Middle frontal gyrus (tissue), 1 donor: ENCODE results near the gene ITGB4.

Source experiments
- DNase-seq: peaks from one replicate; pipeline ENCODE4 v3.0.0-alpha.2; 2015; ENCODE audit warnings: low spot score; ENCODE audit errors: extremely low spot score

Gene ITGB4

GRCh38 chr17:75731086-75731715 is 9.9 kb downstream of the ITGB4 start:
- DNase-seq, result no peak

- DNase-seq, result no peak
These were observed 10.6 kb downstream of the ITGB4 start for GRCh38 chr17:75731716-75732498.

DNA sequence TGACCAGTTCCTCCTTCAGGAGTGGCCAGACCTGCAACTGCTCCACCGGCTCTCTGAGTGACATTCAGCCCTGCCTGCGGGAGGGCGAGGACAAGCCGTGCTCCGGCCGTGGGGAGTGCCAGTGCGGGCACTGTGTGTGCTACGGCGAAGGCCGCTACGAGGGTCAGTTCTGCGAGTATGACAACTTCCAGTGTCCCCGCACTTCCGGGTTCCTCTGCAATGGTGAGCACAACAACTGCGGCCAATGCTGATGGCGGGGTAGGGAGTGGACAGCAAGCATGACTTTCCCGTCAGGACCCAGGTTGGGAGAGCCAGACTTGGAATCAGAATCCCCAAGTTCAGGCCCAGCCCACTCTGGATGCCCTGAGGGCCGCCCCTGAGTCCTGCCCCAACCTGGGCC is 12.2 kb downstream of the ITGB4 start:
- no peak for DNase-seq

DNA sequence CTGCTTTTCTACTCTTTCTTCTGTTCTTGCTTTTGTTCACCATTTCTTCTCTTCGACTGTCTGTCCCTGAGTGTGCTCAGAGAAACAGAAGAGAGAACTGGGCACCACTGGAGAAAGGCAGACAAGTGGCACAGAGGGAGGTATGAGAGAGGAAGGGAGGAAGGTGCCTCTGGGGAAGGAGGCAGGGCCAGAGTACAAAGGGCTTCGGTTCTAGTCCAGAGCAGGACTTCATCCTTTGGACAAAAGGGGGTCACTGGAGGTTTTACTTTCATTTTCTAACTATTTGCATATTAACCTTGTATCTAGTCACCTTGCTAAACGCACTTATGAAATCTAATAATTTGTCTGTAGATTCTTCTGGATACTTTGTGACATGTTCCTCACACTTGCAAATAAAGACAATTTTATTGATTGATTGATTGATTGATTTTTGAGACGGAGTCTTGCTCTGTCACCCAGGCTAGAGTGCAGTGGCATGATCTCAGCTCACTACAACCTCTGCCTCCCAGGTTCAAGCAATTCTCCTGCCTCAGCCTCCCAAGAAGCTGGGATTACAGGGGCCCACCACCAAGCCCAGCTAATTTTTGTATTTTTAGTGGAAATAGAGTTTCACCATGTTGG is 13.5 kb downstream of the ITGB4 start:
- DNase-seq, result no peak

DNA sequence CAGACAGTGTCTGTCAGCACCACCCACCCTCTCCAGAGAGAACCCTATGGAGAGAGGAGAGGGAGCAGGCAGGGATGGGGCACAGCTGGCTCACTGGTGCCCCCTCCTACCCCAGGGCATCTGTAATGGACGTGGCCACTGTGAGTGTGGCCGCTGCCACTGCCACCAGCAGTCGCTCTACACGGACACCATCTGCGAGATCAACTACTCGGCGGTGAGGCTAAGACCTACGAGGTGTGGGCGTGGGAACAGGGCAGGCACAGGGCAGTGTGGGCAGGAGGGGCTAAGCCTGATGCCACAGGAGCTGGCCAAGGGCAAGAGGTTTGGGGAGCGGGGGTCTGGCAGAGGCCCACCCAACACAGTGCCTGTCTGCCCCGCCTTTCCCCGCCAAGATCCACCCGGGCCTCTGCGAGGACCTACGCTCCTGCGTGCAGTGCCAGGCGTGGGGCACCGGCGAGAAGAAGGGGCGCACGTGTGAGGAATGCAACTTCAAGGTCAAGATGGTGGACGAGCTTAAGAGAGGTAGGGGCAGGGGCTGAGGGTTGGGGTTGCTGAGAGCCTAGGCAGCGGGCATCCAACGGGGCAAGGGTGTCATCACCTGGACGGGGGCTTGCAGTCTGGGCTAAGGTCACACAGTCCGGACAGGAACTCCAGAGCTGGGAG is 15.0 kb downstream of the ITGB4 start:
- no peak for DNase-seq

GRCh38 chr17:75737133-75737962 is 16.1 kb downstream of the ITGB4 start:
- no peak for DNase-seq

DNA sequence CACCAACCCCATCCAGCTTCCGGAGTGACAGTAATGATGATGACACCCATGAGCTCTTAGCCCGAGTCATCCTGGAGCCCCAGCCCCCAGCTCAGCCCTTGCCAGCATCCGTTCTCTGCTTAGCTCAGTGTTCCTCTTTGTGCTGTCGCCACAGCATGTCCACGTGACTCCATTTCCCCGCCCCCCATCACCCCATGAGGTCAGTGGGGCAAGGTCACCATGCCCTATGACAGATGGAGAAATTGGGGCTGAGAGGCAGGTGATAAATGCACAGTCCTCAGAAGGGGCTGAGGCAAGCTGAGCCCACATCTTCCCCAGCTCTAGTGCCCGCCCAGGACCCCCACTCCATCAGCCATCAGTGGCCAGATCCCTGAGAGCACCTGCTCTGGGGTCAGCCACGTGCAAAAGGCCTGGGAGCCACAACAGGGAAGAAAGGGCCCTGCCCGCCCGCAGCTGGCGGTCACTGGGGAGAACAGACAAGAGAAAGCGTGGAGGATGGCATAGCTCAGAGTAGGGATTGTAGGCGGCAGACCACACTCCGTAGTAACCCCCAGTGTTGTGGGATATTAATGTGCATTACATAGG is 17.1 kb downstream of the ITGB4 start:
- no peak for DNase-seq

GRCh38 chr17:75739174-75739573 is 17.9 kb downstream of the ITGB4 start:
- no peak for DNase-seq

GRCh38 chr17:75739801-75740200 is 18.5 kb downstream of the ITGB4 start:
- DNase-seq, result no peak

DNA sequence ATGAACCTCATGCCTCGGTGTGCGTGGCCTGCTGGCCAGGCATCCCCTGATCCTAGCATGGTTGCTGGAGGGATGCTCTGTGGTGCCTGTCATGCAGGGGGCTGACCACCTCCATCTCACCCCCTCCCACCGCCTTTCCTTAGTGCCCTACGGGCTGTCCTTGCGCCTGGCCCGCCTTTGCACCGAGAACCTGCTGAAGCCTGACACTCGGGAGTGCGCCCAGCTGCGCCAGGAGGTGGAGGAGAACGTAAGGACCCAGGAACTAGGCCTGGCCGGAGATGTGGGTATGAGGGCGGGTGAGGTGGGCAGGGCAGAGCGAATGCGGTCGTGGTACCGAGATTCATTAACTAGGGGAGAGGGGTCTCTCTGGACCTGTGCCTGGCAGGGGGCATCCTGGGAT is 19.0 kb downstream of the ITGB4 start:
- no peak for DNase-seq

DNA sequence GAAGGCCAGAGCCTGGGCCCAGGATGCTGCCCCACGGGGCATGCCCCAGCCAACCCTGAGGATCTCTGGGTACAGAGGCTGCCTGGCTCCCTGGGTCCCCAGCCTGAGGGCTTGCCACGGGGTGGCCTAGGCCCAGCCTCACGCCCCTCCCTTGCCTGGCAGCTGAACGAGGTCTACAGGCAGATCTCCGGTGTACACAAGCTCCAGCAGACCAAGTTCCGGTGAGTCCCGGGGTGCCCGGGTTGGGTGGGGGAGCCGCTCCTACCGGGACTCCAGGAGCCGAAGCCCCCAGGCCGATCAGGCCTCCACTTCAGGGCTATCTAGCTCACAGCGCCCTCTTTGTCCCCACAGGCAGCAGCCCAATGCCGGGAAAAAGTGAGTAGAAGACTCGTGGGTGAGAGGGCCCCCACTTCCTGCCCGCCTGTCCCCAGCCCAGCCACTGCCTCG is 19.4 kb downstream of the ITGB4 start:
- DNase-seq, result no peak

DNA sequence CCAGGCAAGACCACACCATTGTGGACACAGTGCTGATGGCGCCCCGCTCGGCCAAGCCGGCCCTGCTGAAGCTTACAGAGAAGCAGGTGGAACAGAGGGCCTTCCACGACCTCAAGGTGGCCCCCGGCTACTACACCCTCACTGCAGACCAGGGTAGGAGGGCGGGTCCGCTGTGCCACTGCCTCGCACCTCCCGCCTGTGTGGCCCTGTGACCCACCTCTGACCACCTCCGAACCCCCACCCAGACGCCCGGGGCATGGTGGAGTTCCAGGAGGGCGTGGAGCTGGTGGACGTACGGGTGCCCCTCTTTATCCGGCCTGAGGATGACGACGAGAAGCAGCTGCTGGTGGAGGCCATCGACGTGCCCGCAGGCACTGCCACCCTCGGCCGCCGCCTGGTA is 21.1 kb downstream of the ITGB4 start:
- DNase-seq, result no peak

DNA sequence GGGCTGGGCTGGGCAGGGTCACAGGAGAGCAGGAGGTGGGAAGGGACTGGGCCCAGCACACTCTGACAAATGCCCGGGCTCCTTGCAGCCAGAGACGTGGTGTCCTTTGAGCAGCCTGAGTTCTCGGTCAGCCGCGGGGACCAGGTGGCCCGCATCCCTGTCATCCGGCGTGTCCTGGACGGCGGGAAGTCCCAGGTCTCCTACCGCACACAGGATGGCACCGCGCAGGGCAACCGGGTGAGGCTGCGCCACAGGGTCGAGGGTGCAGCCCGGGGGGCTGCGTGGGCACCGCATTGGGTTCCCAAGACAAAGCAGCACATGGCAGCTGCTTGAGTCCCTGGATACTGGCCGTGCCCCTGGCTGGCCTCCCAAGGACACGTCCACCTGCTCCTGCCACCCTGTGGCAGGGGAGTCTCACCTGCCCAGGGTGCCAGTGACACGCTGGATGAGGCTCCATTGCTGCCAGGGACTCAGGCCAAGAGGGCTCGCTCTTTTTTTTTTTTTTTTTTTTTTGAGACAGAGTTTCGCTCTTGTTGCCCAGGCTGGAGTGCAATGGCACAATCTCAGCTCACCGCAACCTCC is 22.5 kb downstream of the ITGB4 start:
- DNase-seq, result no peak

GRCh38 chr17:75748706-75749105 is 27.4 kb downstream of the ITGB4 start:
- no peak for DNase-seq

- peak; percentile 40 for DNase-seq
These were observed 28.5 kb downstream of the ITGB4 start for GRCh38 chr17:75749545-75750389.

DNA sequence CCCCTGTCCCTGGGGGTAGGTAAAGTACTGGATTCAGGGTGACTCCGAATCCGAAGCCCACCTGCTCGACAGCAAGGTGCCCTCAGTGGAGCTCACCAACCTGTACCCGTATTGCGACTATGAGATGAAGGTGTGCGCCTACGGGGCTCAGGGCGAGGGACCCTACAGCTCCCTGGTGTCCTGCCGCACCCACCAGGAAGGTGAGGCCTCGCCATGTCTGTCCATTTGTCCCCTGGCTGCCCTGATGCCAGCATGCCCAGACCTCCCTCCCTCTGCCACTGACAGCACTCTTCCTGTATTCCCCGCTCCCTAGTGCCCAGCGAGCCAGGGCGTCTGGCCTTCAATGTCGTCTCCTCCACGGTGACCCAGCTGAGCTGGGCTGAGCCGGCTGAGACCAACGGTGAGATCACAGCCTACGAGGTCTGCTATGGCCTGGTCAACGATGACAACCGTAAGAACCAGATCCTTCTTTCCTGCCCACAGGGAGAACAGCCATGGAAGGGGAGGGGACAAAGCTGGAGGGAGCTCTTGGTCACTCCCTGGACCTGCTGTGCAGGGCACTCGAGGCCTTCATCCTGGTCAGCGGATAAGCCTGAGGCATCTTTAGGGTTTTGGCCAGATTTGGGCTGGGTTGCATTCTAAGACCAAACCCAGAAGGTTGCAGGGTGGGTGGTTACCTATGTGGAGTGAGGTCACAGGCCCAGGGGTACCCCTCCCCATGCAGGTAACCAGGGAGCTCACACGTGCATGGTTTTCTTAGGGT is 29.6 kb downstream of the ITGB4 start:
- no peak for DNase-seq

DNA sequence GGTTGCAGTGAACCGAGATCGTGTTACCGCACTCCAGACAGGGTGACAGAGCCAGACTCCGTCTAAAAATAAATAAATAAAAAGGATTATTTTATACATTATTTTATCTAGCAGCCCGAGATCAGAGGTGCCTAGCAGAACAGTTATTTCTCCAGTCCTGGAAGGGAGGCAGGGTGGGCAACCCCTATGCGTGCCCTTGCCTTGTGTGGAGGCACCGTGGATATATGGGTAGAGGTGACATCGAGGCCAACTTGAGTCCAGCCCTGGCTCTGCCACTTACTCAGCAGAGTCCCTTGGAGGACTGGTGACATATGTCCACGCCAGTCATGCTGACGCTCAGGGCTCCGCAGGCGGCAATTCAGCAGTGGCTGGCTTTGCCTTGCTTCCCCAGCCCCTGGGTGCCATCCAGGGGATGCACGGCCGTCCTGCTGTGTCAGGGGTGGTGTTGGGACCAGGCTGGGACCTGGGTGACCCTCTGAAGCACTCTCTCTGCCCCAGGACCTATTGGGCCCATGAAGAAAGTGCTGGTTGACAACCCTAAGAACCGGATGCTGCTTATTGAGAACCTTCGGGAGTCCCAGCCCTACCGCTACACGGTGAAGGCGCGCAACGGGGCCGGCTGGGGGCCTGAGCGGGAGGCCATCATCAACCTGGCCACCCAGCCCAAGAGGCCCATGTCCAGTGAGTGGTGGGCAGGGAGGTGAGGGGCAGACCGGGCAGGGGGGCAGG is 30.6 kb downstream of the ITGB4 start:
- DNase-seq, result no peak

- no peak for DNase-seq
These were observed 31.1 kb downstream of the ITGB4 start for GRCh38 chr17:75752405-75752709.
